NCI-H510A treated with DMSO at 0.1 percent for 48 hours (cell line): ENCODE results near the gene OR7G2.

ENCODE experiments used
- DNase-seq: peaks from one replicate; lab custom pipeline; 2025; lab: John Stamatoyannopoulos, UW

The OR7G2 gene

DNA sequence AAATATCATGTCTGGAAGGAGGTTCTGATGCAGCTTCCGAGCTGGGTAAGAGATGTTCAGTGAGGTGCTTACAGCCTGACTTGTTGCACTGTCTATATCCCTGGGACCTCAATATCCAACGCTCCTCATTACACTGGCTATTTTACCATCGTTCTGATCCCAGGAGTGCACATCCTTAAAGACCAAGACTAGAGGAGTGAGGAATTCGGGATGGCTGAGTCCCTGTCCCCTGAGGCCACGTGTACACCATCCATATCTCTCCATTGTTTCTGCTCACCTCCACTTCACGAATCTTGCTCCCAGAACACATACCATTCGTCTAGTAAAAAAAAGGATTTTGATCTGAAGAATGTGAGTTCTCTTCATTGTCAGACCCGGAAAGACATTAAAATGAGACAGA is at the start of gene OR7G2:
TSS of gene OR7G2 (minus strand) at position 101 of the 400 bp plus-strand sequence. CDS start 4,232 bp downstream, outside the sequence.
- DNase-seq = no peak

DNA sequence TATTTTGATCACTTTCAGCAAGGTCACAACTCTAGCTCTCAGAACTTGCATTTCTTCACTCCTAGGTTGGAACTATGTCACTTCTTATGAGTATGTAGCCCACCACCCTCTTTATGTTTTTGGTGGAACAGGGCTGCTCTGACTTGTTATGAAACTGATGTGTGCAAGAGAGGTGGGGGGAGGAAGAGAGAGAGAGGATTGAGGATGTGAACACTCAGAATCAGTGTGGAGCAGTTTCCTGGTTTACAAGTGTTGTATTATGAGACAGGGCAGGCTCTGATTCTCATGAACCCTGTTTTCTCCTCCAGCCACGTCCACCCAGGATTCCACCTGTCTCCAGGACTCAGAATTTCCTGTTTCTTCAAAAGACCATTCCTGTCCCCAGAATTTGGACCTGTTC is 49.0 kb upstream of the OR7G2 start:
- no peak for DNase-seq

DNA sequence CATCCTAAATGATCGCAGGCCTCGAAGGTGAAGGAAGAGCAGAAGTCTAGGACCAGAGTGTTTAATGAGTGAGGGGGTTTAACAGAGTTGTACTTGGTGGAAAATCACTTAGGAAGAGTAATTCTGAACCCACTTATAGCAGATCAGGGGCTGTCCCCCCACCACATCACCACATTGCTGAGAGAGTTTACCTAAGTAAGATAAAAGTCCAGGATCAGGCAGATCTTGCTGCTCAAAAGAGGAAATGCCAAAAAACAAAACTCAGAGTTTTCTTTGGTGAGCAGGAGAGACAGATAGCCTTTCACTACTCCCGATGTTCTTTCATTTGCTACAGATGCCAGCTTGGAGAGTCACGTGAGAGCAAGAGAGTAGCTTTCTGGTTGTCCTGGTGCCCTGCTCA is 48.3 kb upstream of the OR7G2 start:
- DNase-seq = no peak

DNA sequence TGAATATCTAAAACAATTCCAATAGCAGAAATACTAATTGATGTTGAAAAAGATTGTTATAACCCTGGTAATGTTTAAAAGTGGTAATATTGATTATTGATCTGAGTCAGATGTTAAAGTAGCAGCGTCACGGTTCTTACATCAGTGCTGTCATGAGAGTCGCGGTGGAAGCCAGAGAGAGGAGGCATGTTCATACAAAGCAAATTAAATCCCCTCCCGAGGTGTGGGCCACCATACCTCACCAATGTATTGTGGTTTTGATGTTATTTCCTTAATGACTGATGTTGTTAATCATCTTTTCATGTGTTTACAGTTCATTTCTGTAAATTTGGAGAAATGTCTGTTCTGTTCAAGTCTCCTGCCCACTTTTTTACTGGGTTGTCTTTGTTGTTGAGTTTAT is 44.1 kb upstream of the OR7G2 start:
- no peak for DNase-seq

DNA sequence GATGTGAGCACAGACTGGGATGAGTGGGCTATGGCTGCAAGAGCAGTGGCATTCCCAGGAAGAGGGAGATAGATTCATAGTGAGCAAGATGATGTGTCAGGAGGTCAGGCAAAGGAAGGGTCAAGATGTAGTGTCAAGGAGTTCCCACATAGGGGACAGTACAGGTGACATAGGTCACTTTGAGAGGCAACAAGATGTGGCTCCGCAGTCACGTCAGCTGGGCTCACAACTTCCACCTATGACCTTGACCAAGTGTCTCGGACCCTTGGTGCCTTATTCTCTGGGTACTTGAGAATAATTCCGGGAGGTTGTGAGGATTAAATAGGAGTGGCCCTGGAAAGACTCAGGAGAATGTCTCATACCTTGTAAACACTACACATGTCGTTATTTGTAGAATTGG is 43.4 kb upstream of the OR7G2 start:
- DNase-seq = no peak

DNA sequence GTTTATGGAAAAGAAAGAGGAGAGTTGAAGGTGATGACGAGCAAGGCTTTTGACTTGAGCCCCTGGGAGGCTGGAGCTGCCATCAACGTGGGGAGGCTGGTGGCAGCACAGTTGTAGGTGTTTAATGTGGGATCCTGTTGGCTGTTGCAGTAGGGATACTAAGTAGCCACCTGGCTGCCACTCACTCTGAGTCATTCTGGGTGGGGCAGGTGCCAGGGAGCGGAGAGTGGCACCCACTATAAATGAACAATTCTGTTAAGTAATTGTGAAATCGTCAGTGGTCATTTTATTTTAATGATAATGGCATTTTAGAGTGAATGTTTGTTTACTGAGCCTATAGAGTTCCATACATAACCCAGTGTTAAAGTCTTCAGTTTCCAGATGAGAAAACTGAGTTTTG is 42.7 kb upstream of the OR7G2 start:
- no peak for DNase-seq

DNA sequence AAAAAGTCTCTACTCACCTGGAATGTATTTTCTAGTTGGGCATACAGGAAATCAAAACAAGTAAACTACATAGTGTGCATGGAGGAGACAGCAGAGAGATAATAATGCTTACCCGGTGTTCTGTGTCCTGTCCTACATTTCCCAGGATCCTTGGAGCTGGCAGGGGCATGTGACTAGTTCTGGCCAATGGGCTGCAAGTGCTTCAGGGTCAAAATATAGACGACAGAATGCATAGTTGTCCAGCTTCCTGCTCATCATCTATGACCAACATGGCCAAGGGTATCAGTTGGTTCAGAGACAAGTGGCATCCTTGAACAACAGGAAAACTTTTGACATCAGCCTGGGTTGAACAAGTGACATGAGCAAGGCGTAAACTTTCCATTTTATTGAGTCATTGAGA is 41.4 kb upstream of the OR7G2 start:
- DNase-seq = no peak

DNA sequence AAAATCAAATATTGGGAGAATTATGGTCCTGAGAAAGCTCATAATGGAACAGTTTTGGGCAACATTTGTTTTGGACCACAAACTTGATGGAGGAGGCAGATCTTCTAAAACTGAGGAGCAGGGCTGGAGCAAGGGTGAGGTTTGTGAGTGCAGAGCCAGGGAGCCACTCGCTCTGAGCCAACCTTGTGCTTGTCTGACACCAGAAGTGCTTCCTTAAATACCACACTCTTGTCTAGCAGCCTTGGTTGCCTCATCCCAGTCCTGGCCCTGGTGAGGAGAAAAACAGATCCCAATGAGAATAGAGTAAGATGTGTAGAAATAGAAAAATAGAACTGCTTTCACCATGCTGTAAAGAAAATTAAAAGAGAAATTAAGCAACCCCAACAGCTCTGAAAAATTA is 39.6 kb upstream of the OR7G2 start:
- DNase-seq = no peak

DNA sequence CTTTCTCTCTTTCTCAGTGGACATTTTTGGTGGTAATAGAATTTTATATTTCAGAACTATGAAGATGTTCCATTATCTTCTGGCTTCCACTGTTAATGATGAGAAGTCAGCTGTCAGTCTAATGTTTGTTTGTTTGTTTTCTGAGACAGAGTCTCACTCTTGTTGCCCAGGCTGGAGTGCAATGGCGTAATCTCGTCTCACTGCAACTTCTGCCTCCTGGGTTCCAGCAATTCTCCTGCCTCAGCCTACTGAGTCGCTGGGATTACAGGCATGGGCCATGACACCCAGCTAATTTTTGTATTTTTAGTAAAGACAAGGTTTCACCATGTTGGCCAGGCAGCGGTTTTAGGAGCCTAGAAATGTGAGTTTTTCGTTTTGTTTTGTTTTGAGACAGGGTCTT is 37.6 kb upstream of the OR7G2 start:
- no peak for DNase-seq

DNA sequence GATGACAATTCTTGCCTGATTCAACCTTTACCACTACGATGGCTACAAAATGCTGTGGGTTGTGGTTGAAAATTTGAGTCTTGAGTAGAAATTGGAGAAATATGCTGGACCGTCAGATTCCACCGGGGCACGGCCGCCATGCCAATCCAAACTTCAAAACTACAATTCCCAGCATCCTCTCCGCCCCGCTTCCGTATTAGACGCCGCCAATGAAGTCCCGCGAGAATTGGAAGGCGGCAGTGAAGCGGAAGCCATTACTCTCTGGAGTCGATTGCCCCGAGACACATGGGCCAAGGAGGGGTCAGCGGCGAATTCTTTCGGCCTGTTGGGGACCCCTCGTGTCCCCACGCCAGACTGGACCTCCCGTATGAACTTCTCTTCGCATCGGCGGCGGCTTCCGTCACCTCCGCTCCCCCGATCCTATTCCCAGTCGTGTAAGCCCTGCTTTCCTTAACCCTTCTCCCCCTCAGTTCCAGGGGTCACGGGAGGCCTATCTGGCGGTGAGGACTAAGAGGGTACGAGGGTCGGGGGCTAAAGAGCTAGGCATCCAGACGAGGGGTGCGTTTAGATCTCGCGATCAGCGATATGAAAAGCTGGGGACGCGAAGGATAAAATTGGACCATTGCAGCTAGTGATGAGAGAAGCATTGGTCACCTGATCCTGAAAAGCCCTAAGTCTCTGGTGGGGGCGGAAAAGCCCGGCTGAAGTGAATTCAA is 33.0 kb upstream of the OR7G2 start, which contains the start of gene ZNF317:
TSS of gene ZNF317 (plus strand) at position 239 of the 716 bp plus-strand sequence. CDS start 15,620 bp downstream, outside the sequence.
- DNase-seq = peak; percentile 89

DNA sequence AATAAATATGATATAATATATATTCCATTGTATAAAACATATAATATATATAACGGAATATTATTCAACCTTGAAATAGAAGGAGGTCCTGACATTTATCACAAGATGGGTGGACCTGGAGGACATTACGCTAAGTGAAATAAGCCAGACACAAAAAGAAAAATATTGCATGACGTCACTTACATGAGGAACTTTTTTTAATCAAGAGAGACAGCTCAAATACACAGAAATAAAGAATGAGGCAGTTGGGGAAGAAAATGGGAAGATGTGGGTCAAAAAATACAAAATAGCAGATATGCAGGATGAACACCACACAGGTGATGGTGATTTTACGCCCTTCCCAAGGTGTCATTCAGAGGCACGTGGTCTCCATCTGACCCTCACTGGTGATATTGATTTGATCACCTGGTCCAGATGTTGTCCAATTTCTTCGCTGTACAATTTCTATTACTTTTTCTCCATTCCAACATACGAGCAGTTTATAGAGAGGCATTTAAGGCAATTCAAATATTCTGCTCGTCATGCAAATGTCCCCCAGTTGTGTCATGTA is 32.4 kb upstream of the OR7G2 start:
- DNase-seq = peak; percentile 65

DNA sequence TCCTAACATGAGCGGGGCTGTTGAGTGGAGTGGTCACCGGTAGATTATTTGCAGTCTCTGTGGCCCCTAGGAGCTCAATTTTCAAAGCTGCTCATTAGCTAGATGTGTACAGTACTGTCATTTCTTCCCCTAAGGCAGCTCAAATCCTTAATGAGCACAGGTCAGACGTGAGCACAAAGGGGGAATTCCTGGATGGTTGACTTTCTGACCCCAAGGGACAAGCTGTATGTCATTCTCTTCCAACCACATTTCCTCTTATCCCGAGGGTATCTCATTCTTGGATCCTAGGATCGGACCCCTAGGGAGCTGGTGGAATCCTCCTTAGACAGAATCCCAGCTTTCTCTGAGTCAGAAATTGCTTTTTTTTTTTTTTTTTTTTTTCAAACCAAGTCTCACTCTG is 25.1 kb upstream of the OR7G2 start:
- no peak for DNase-seq

DNA sequence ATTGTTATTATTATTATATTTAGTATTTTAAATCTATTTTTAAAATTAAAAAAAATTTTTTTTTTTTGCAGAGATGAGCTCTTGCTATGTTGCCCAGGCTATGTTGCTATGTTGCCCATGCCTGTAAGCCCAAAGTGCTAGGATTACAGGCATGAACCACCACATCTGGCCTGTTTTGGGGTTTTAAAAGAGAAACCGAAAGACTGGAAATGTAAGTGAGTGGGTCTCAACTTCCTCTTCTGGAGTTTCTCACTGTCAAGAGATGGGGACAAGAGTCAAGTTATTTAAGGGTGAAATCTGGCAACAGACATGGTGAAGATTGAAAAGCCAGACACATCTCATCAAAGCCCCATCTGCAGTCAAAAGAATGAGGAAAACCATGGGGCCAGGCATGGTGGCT is 23.7 kb upstream of the OR7G2 start:
- no peak for DNase-seq

DNA sequence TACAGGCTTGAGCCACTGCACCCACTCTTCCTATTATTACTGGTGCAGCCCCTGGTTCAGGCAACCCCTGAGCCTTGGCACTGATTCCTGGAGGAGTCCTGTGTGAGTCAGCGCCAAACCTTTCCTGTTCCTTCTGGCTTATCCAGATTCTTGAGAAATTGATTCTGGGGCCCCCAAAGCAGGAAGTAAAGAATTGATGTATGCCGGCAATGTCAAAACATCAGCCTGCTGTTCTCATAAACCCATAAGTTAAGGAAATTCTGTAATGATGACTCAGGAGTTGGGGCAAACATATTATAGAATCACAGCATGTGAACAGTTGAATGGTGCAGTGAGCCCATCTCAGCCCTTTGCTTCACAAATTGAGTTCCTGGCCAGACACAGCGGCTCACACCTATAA is 20.9 kb upstream of the OR7G2 start:
- no peak for DNase-seq

DNA sequence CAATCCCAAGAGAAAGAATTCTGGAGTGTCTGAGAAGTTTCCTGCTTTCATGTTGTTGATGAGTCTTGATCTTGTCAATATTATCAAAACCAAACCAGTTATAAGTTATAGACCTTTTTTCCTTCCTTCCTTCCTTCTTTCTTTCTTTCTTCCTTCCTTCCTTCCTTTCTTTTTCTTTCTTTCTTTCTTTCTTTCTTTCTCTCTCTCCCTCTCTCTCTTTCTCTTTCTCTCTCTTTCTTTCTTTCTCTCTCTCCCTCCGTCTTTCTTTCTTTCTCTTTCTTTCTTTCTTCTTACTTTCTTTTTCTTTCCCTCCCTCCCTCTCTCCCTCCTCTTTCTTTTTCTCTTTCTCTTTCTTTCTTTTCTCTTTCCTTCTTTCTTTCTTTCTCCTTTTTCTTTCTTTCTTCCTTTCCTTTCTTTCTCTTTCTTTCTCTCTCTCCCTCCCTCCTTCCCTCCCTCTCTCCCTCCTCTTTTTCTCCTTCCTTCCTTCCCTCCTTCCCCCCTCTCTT is 19.7 kb upstream of the OR7G2 start, which contains the start of gene OR7G3:
TSS of gene OR7G3 (minus strand) at position 51 of the 506 bp plus-strand sequence. CDS start at position 51, 0 bp downstream.
- DNase-seq = no peak

DNA sequence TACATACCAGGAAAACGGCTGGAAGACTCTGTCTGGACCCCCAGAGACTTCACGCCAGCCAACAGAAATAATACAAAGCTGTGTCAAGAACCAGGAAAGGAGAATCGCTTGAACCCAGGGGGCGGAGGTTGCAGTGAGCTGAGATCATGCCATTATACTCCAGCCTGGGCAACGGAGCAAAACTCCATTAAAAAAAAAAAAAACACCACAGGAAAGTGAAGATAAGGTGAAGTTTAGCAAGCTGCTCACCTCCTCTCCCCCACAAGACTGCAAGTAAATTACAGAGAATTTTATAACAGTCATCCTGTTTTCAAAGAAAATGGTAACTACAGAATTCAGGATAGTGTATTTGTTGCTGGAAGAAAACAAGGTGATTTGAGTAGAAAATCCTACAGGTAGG is 9.3 kb upstream of the OR7G2 start:
- DNase-seq = no peak

DNA sequence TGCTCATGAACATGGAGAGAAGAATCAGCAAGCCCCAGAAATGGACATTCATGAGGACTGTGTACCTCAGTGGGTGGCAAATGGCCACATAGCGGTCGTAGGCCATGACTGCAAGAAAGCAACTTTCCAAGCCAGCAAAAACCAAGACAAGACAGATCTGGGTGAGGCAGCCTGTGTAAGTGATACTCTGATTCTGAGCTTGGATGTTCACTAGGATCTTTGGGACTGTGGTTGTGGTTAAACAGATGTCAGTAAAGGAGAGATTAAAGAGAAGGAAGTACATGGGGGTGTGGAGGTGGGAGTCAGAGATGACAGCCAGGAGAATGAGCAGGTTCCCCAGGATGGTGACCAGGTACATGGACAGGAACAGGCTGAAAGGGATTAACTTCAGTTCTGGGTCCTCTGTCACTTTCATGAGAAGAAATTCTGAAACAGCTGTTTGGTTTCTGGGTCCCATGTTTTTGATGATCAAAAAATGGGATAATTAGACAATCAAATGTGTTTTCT is 8.1 kb upstream of the OR7G2 start, which contains the start of gene OR7G1:
TSS of gene OR7G1 (minus strand) at position 457 of the 507 bp plus-strand sequence. CDS start at position 457, 0 bp downstream.
- no peak for DNase-seq

DNA sequence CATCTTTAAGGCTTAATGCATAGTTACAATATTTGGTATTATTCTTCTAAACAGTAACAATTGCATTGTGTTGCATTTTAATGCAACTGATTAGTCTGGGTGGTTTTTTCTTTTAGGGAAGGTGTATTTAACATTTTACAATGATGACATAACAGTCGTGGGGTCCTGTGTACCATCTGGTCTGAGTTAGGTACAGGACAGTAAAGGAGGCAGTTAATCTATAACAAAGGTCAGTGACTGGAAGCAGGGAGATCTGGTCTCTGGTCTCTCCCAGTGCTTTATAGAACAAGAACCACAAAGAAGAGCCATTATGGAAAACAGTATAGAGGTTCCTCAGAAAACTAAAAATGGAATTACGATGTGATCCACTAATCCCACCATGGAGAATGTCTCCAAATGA is 2.7 kb upstream of the OR7G2 start:
- DNase-seq = no peak

DNA sequence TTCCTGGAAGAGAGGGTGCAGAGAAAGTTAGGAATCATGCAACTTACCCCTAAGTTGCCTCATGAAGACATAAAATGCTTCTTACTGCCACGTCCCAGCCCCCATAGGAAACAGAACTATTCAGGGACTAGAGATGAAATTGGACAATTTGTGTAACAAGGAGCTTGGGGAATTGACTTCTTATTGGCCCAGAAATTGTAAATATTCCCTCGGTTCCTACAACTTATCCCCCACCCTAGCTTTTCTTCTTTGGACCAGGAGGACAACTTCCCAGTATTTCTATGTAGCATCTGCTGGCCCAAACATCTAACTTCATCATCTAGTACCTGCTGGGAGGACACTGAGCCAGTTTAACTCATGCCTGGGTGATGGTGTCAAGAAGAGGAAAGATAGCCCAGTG is 20.5 kb downstream of the OR7G2 start, which contains the start of gene OR1M1:
TSS of gene OR1M1 (plus strand) at position 301 of the 400 bp plus-strand sequence. CDS start 6,184 bp downstream, outside the sequence.
- no peak for DNase-seq

DNA sequence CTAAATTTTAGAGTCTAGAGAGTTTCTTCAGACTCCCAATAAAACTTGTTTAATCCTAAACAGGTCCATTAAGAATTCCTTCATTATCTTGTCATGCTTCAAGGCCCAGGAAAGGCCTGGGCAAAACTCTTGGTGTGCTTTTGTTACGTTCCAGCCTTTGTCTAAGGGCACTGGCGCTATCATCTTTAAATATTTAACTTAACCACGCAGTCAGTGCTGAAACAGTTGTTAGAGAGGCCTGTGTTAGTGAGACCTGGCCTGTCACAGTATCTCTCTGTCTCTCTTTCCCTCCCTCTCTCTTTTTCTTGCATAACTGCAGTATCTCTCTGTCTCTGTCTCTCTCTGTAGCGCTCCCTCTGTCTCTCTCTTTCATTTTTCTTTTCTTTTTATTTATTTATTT is 28.6 kb downstream of the OR7G2 start:
- no peak for DNase-seq

DNA sequence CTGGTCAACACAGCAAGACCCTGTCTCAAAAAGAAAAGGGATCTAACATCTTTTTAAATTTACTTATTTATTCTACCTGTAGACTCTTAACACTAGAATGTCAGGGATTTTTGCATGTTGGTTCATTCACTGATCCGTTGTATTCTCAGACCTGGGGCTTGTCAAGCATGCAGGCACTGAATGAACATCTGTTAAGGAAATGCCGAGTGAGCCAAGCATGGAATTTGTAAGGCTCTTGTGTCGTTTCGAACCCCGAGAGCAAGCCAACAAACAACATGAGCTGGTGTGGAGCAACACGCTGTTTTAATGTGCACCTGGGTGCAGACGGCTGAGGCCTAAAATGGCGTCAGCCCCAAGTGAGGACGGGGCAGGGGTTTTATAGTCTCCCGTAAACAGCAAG is 30.4 kb downstream of the OR7G2 start:
- DNase-seq = no peak

DNA sequence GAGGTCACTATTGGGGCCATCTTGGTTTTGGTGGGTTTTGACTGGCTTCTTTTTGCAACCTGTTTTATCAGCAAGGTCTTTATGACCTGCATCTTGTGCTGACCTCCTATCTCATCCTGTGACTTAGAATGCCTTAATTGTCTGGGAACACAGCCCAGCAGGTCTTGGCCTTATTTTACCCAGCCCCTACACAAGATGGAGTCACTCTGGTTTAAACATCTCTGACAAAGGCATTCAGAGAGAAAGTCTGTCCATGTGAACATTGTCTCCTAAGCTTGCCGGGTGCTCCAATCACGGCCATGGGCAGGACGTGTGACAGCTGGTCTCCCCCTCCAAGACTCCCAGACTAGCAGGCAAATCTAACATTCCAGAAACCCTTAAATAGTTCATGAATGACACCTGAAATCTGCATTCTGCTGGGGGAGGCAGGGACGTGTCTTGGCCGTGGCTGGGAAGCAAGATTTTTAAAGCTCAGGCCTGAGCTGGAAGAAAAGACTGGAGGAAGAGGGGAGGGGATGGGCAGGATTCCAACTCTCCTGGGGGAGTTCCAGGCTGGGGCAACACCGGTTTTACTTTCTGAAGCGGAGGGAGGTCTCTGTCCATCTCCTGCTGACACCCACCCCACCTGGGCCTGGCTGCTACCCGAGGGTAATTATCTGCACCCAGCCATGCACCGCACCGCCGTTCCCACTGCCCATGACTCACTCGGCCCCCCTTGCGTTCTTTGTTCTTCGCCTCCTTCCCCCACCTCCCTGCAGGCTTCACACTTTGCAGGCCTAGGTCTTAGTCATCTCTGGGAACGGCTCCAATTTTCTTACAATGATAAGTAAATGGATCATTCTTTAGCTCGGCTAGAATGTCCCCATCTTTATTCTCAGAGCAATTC is 32.0 kb downstream of the OR7G2 start:
- DNase-seq = no peak
